Thoracic aorta endothelial cell (primary cell): ENCODE measurements around the gene KLF2. TPM values are rescaled to one million over a fixed set of nuclear protein-coding genes. Genes with fewer than 3 reads are reported as not detected.

Experiments
- total RNA-seq: library from RNA; depleted of rRNA; stranded (reverse); fragments of >200 nt; gene quantifications from 2 replicates; pipeline ENCODE4 v1.2.3, GENCODE V29; 2012

Gene KLF2
- 8.0 and 8.3 TPM in 2 replicates for total RNA-seq

DNA sequence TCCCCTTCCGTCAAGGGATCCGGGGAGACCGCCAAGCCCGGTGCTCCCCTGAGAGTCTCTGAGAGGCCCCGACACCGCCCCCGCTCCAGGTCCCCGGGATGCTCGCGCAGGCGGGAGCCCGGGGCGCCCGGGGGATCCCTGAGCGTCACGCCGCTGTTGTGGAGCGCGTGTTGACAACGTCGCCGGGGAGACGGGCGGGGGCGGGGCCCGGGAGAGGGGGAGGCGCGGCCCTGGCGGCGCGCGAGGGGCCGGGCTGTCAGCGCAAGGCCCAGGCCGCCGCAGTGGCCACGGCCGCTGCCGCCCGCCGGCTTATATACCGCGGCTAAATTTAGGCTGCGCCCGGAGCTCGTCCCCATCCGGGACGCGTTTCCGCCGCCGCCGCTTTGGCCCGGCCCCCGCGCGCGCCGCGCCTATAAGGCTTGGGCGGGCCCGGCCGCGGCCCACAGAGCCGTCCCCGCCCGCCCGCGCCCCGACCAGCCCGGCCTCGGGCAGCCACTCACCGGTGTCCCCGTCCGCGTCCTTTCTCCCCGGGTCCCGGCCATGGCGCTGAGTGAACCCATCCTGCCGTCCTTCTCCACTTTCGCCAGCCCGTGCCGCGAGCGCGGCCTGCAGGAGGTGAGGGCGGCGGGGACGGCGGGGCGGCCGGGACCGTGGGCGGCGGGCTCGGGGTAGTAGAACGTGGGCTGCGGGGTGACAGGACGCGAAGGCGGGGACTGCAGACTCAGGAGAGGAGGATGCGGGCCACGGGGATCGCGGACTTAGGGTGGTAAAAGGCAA, at the start of gene KLF2:
KLF2 (plus strand) TSS at position 443 of the 777 bp plus-strand sequence; CDS start at position 541, 98 bp downstream.

Other genes starting within 250 kb of the KLF2 start
- 1,122 and 1,176 TPM in 2 replicates for gene TPM4, start 248.3 kb upstream of the KLF2 start, total RNA-seq
- gene RAB8A, start 212.9 kb upstream of the KLF2 start, total RNA-seq = 77.3 and 94.0 TPM in 2 replicates
- not detected in 2 replicates for gene HSH2D, start 181.1 kb upstream of the KLF2 start, total RNA-seq
- gene CIB3, start 151.3 kb upstream of the KLF2 start, total RNA-seq = not detected in 2 replicates
- gene FAM32A, start 139.4 kb upstream of the KLF2 start, total RNA-seq = 101 and 104 TPM in 2 replicates
- gene AP1M1, start 126.9 kb upstream of the KLF2 start, total RNA-seq = 59.3 and 79.6 TPM in 2 replicates
- gene EPS15L1, start 147.1 kb downstream of the KLF2 start, total RNA-seq = 18.1 and 19.0 TPM in 2 replicates
- 0.13 TPM in 1 of 2 replicates, not detected in the other for gene CALR3, start 171.3 kb downstream of the KLF2 start, total RNA-seq
- 6.9 and 7.5 TPM in 2 replicates for gene C19orf44, start 171.6 kb downstream of the KLF2 start, total RNA-seq
- 10.6 and 13.4 TPM in 2 replicates for gene CHERP, start 217.6 kb downstream of the KLF2 start, total RNA-seq
- gene SLC35E1, start 247.6 kb downstream of the KLF2 start, total RNA-seq = 31.5 and 40.2 TPM in 2 replicates